ENCODE measurements around the gene RANBP10. TPM values are rescaled to one million over a fixed set of nuclear protein-coding genes. Genes with fewer than 3 reads are reported as not detected.

Gene RANBP10
- polyA plus RNA-seq, 2 of the 4 experiments (the other 2 are of a cell fraction) = 7.5 to 9.8 TPM

GRCh38 chr16:67740391-67740790 is 66.0 kb downstream of the RANBP10 start:
- DNase-seq (ENCODE audit: low read depth in 1 of 2, low spot score in 1 of 2) (no peak), ATAC-seq (no peak), FAIRE-seq (no peak)
- ChIA-PET CTCF (interaction anchor here (0.6 to 2.6 kb wide), 2 partner anchors 21 to 28 kb away, joined by 3 to 8 read pairs; partner anchors contain the start of gene GFOD2), POLR2A (no interaction called here)
- Histone ChIP-seq H3K27ac (no peak overlapping the region), H3K4me1 (no peaks in the 10 kb centered on the region), H3K4me3 (no peak overlapping the region), H3K9me3 (no peaks in the 10 kb centered on the region), H3K4me2 (no peak overlapping the region)
- TF ChIP-seq POLR2A (IDR thresholded peaks at IDR 0.05; ENCODE audit: low read length) (no peak), FOSL2 (IDR thresholded peaks at IDR 0.05) (no peak), FOSL2 (CRISPR knock-in tag; IDR thresholded peaks at IDR 0.05) (no peak), HOXB13 (CRISPR knock-in tag; IDR thresholded peaks at IDR 0.05; ENCODE audit: low read depth) (no peak), NFE2L2 (conservative IDR thresholded peaks at IDR 0.05; ENCODE audit: low read length) (no peak), HOXA7 (CRISPR knock-in tag; IDR thresholded peaks at IDR 0.05) (no peak), ZNF302 (CRISPR knock-in tag; IDR thresholded peaks at IDR 0.05) (no peak), MAZ (IDR thresholded peaks at IDR 0.05; ENCODE audit: borderline replicate concordance, low read depth, low read length) (no peak), TFCP2L1 (CRISPR knock-in tag; IDR thresholded peaks at IDR 0.05) (no peak), NR3C1 (IDR thresholded peaks at IDR 0.05) (no peak)
- WGBS (ENCODE audit: missing lambda C conversion rate) = 98% methylated on average over 3 of the region's 3 CpGs

GRCh38 chr16:67736858-67737257 is 69.5 kb downstream of the RANBP10 start:
- POLR2A ChIA-PET = no interaction called here
- CTCF ChIA-PET = no interaction called here
- no peak for TF ChIP-seq GATA3 (IDR thresholded peaks at IDR 0.05; ENCODE audit: borderline replicate concordance)
- TF ChIP-seq RFX5 (IDR thresholded peaks at IDR 0.05) = no peak
- no peak for TF ChIP-seq ELK1 (IDR thresholded peaks at IDR 0.05; ENCODE audit: low read depth, low read length)
- no peak for TF ChIP-seq RAD21 (conservative IDR thresholded peaks at IDR 0.05 in 1 of 2, IDR thresholded peaks at IDR 0.05 in 1 of 2)
- no peak for TF ChIP-seq HOXA7 (CRISPR knock-in tag; IDR thresholded peaks at IDR 0.05)
- no peak for TF ChIP-seq HOXB13 (CRISPR knock-in tag; IDR thresholded peaks at IDR 0.05; ENCODE audit: low read depth)
- no peak for TF ChIP-seq RARB (CRISPR knock-in tag; IDR thresholded peaks at IDR 0.05)
- no peak for TF ChIP-seq MAFK (IDR thresholded peaks at IDR 0.05; ENCODE audit: partially characterized antibody)
- no peak for TF ChIP-seq KDM1A (IDR thresholded peaks at IDR 0.05; ENCODE audit: low read depth)
- TF ChIP-seq HOXB5 (CRISPR knock-in tag; IDR thresholded peaks at IDR 0.05) = no peak
- no peak for TF ChIP-seq MAZ (IDR thresholded peaks at IDR 0.05; ENCODE audit: borderline replicate concordance, low read depth, low read length)
- TF ChIP-seq CHD2 (IDR thresholded peaks at IDR 0.05; ENCODE audit: low read length, partially characterized antibody) = no peak
- TF ChIP-seq KDM5A (IDR thresholded peaks at IDR 0.05) = no peak
- TF ChIP-seq FOSB (CRISPR knock-in tag; IDR thresholded peaks at IDR 0.05) = no peak
- TF ChIP-seq FOXS1 (CRISPR knock-in tag; IDR thresholded peaks at IDR 0.05) = no peak
- Histone ChIP-seq H3K9me3 (no peaks in the 10 kb centered on the region), H3K4me3 (no peak overlapping the region), H3K4me2 (no peak overlapping the region), H3K4me1 (no peaks in the 10 kb centered on the region), H3K27ac (no peak overlapping the region)
- 83% methylated on average over 1 of the region's 4 CpGs for WGBS (ENCODE audit: missing lambda C conversion rate)
- ATAC-seq (no peak), FAIRE-seq (no peak), DNase-seq (ENCODE audit: low read depth in 1 of 2, low spot score in 1 of 2) (no peak)

GRCh38 chr16:67734731-67735201 is 71.6 kb downstream of the RANBP10 start:
- no peaks in the 10 kb centered on the region for H3K4me1 ChIP-seq
- ATAC-seq (0 out of 6 replicates have a peak, but pooled peaks of 1 of the 2 experiments have one; percentile 5), DNase-seq (ENCODE audit: low read depth in 1 of 2, low spot score in 1 of 2) (no peak), FAIRE-seq (no peak)
- no peak overlapping the region for H3K27ac ChIP-seq
- no peak overlapping the region for H3K4me2 ChIP-seq
- H3K4me3 ChIP-seq = no peak overlapping the region
- H3K9me3 ChIP-seq = no peaks in the 10 kb centered on the region
- CTCF ChIA-PET = no interaction called here
- no peak for TF ChIP-seq NPAS2 (CRISPR knock-in tag; IDR thresholded peaks at IDR 0.05; ENCODE audit: borderline replicate concordance)
- no peak for TF ChIP-seq CHD4 (IDR thresholded peaks at IDR 0.05; ENCODE audit: borderline replicate concordance)
- POLR2A ChIA-PET = no interaction called here
- 92% methylated on average over 9 of the region's 9 CpGs for WGBS (ENCODE audit: missing lambda C conversion rate)

All from A549 (cell line).